Globus pallidus (tissue), 1 donor: Measurements from ENCODE around the gene ZCWPW1.
"Not testable (repeated sequence)": the region's sequence is repeated elsewhere in the genome, so short reads cannot be mapped to it uniquely, and the experiment has no call there.

Experiments
- DNase-seq: peaks from one replicate; pipeline ENCODE4 v3.0.0-alpha.2; 2015; ENCODE audit warnings: low spot score

The ZCWPW1 gene

DNA sequence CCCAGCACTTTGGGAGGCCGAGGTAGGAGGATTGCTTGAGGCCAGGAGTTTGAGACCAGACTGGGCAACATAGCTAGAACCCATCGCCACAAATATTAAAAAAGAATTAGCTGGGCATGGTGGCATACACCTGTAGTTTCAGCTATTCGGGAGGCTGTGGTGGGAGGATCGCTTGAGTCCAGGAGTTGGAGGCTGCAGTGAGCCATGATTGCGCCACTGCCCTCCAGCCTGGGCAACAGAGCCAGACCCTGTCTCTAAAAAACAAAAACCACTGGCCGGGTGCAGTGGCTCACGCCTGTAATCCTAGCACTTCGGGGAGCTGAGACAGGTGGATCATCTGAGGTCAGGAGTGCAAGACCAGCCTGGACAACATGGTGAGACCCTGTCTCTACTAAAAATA is 25.4 kb upstream of the ZCWPW1 start:
- not testable (repeated sequence) for DNase-seq

DNA sequence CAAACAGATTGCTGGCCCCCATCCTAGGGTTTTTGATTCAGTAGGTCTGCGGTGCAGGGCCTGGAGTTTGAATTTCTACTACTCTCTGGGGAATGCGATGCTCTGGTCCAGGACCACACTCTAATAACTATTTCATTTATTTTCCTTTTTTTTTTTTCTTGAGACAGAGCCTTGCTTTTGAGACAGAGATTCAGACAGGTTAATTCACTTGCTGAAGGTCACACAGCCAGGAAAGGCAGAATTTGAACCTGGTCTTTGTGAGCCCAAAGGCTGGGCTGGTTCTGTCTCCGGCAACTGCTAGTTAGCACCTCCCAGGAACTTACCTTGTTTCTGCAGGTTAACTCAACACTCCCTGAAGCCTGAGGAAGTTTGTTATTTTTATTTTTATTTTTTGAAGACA is 24.0 kb upstream of the ZCWPW1 start:
- no peak for DNase-seq

DNA sequence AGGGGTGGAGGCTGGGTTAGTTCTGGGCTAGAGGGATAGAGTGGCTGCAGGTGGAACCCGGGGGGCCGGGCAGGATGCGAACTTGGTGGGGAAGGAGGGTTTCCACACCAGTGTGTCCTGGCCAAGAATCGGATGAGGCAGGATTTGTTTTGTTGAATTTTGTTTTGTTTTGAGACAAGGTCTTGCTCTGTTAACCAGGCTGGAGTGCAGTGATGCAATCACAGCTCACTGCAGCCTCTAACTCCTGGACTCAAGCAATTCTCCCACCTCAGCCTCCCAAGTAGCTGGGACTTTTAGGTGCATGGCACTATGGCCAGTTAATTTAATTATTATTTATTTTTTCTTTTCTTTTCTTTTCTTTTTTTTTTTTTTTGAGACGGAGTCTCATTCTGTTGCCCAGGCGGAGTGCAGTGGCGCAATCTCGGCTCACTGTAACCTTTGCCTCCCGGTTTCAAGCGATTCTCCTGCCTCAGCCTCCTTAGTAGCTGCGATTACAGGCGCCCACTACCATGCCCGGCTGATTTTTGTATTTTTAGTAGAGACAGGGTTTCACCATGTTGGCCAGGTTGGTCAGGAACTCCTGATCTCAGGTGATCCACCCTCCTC is 20.8 kb upstream of the ZCWPW1 start:
- no peak for DNase-seq

DNA sequence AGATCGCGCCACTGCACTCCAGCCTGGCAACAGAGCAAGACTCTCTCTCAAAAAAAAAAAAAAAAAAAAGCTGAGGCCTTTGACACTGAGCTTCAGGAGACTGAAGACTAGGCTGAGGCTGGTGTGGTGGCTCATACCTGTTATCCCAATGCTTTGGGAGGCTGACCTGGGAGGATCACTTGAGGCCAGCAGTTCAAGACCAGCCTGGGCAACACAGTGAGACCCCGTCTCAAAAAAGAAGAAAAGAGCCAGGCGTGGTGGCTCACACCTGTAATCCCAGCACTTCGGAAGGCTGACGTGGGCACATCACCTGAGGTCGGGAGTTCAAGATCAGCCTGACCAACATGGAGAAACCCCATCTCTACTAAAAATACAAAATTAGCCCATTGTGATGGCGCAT is 18.9 kb upstream of the ZCWPW1 start:
- DNase-seq: not testable (repeated sequence)

DNA sequence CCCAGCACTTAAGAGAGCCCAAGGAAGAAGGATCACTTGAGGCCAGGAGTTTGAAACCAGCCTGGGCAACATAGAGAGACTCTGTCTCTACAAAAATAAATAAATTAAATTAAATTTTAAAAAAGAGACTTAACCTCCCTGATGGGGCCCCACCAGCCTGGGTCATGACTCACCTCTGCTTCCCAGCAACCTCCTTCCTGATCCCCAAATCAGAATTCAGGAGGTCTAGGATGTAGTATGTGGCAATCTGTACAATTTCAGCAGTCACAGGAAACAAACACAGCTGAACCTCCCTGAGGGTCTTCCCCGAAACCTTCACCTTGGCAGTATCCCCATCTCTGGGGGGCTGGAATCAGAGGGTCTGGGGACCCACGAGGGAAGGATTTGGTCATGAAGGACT is 17.5 kb upstream of the ZCWPW1 start:
- no peak for DNase-seq

DNA sequence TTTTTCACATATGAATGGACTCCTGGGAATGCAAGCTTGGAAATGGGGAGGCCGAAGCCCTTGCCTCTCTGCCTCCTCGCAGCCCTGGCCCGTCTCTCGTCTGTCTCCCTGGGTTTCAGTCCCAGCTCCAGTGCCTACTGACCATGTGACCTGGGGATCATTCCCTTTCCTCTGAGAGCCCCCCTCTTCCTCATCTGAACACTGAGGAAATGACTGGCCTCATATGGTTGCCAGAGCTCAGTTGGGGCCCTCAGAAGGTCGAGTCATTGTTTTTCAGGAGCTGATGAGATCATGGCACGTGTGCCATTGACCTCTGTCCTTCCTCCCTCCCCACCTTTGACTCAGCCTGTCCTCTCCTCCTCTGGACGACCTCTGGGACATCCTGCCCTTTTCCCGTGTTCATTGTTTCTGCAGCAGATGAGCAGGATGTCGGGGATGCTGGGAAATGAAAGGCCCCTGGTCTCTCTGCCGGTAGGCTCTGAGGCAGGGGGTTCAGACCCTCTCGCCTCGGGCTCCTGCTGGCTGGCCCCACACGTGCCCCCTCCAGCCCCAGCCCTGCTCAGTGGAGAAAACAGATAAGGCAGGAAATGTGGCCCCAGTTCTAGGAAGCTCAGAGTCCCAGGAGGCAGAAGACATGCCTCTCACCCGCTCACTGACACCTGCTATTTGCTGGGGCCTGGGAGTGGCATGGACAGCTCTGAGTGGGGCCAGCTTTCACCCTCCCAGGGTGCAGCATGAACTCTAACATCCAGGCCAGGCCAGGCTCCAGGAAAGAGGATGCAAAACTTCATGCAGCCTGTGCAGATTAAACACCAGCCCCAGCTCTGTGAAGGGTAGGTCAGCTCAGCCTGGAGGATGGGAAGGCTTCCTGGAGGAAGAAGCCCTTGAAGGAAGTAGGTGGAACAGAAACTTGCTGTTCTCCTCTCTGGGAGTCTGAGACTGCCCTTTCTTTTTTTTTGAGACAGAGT is 16.1 kb upstream of the ZCWPW1 start:
- no peak for DNase-seq

DNA sequence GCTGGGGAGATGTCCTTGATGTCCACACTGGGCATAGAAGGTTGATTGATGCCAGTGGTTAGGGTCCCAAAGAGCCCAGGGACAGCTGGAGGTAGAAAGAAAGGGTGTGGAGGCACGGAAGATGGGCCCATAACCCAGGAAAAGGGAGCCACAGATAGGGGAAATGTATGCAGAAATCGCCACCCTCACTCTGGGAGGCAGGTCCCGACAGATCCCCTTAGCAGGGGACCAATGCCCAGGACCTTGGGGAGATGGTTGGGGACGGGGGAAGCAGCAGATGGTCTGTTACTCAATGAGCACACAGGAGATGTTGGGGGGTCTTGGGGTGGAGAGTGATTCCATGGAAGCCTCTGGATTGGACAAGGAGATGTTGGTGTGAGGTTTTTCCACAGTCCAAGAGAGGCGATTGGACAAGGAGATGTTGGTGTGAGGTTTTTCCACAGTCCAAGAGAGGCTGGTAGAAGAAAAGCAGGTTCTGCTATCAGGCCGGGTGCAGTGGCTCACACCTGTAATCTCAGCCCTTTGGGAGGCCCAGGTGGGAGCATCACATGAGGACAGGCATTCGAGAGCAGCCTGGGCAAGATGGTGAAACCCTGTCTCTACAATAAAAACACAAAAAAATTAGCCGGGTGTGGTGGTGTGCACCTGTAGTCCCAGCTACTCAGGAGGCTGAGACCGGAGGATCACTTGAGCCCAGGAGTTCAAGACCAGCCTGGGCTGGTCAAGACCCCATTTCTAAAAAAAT is 14.8 kb upstream of the ZCWPW1 start:
- DNase-seq: no peak

DNA sequence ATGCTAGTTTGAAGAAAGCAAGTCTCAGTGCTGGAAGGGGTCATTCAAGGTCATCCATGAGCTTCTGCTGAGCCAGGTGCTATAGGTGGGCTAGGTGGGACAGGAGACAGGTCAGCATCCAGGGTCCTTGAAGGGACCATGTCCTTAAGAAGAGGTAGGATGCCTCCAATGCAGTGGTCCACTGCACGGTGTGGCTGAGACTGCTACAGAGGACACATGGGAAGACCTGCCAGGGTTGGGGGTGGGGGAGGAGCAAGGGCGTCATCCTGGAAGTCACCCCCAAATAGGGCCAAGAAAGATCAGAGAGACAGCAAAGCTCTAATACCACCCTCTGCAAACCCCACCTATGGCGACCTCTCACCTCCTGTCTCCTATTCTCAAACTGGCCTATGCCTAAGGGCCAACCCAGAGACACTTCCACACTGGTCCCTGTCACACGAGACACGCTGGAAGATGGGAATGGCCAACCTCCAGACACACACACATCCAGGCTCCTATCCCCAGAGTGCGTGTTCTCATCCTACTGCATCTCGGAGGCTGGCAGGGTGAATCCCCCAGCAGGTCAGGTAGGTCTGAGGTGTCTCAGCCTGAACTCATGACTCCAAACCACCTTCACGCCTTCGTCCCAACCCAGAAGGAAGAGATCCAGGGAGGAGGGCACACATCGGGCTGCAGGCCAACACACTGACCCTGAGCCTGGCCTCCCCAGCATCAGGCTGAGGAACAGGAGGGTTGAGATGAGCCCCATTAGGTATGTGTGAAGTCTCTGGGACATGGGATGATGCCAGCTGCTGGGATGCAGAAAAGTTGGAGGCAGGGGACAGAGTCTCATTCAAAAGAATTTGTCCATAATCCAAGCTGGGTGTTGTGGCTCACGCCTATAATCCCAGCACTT is 13.4 kb upstream of the ZCWPW1 start:
- DNase-seq: no peak

DNA sequence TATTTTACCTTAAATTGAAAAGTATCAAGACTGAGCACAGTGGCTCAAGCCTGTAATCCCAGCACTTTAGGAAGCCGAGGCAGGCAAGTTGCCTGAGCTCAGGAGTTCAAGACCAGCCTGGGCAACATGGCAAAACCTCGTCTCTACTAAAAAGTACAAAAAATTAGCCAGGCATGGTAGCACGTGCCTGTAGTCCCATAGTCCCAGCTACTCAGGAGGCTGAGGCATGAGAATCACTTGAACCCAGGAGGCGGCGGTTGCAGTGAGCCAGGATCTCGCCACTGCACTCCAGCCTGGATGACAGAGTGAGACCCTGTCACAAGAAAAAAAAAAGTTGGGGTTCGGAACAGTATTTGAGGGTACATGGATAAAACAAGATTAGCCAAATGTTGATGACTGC is 10.7 kb upstream of the ZCWPW1 start:
- DNase-seq: not testable (repeated sequence)

DNA sequence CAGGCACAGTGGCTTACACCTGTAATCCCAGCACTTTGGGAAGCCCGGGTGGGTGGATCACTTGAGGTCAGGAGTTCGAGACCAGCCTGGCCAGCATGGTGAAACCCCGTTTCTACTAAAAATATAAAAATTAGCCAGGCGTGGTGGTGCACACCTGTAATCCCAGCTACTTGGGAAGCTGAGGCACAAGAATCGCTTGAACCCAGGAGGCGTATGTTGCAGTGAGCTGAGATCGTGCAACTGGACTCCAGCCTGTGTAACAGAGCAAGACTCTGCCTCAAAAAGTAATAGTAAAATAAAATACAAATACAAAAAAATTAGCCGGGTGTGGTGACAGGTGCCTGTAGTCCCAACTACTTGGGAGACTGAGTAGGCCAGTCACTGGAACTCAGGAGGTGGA is 10.2 kb upstream of the ZCWPW1 start:
- DNase-seq: not testable (repeated sequence)

DNA sequence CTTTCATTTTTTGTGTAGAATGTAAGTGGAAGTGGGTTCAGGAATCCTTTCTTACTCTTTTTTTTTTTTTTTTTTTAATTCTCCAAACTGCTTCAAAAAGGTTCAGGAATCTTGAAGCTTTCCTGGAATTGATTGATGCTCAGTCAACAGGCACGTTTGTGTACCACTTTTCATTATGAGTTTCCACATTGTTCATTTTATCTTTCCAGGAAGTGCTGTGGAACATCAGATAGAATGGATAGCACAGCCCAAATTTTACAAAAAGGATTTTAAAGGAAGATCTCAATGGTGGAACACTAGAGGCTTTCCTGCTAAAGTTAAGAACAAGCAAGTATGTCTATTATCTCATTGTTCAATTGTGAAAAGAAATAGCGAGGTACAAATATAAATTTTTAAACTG is 9.7 kb upstream of the ZCWPW1 start:
- DNase-seq: no peak

DNA sequence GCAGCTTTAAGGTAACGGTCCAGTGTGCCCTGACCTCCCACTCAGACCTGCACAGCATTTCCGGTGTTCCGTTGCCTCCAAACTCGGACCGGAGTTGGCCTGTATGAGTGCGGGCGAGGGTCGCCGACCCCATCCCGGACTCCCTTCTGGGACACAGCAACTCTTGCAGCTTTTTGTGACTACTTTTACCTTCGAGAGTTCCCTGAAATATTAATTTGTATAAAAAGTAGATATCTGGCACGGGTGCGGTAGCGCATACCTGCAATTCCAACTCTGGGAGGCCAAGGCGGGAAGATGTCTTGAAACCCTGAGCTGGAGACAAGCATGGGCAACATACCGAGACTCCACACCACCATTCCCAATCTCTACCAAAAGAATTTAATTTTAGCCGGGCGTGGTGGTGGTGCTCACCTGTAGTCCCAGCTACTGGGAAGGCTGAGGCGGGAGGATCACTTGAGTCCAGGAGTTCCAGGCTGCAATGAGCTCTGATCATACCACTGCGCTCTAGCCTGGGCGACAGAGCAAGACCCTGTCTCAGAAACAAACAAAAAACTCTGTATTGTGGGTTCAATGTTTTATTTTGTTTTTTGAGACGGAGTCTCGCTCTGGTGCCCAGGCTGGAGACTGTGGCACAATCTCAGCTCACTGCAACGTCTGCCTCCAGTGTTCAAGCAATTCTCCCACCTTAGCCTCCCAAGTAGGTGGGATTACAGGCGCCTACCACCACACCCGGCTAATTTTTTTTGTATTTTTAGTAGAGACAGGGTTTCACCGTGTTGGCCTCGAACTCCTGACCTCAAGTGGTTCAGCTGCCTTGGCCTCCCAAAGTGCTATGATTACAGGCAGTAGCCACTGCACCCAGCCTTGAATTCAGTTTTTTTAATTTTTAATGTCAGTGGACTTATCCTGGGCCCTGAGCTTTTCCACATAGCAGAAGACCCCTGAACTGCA is 8.9 kb upstream of the ZCWPW1 start:
- no peak for DNase-seq

DNA sequence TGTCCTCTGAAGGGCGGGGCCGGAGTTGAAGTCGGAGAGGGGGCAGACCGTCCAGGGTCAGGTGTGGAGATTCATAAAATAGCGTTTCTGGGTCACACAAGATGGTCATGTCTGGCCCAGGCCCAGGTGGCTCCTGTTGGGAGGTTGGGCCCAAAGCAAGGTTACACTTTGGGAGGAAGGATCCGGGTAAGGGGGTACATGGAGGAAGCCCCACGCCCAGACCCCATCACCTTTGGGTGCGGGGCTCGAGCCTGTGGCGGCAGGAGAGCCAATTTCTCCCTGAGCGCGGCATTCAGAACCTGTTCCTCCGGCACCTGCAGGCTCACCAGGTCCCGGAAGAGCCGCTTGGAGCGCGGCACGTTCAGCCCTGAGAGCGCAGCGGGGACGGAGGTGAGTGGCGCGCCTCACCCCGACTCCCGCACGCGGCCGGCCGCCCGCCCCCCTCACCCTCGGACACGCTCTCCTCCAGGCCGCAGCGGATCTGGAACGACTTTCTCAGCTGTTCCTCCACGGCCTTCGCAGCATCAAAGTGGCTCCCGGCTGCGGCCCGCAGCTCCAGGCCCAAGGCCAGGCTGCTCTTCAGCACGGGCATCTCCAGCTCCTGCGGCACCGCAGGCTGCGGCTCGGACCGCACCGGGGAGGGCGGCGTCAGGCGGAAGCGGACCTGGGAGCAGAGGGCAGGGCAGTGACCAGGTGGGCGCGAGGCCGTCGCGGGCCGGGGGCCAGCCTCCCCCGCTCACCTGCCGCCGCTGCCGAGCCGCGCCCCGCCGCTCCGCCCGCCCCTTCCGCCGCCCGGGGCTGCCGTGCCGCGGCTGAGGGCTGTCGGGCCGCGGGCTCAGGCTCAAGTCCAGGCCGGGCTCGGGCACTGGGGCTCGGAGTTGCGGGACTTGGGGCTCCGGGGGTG is 7.2 kb upstream of the ZCWPW1 start:
- no peak for DNase-seq

DNA sequence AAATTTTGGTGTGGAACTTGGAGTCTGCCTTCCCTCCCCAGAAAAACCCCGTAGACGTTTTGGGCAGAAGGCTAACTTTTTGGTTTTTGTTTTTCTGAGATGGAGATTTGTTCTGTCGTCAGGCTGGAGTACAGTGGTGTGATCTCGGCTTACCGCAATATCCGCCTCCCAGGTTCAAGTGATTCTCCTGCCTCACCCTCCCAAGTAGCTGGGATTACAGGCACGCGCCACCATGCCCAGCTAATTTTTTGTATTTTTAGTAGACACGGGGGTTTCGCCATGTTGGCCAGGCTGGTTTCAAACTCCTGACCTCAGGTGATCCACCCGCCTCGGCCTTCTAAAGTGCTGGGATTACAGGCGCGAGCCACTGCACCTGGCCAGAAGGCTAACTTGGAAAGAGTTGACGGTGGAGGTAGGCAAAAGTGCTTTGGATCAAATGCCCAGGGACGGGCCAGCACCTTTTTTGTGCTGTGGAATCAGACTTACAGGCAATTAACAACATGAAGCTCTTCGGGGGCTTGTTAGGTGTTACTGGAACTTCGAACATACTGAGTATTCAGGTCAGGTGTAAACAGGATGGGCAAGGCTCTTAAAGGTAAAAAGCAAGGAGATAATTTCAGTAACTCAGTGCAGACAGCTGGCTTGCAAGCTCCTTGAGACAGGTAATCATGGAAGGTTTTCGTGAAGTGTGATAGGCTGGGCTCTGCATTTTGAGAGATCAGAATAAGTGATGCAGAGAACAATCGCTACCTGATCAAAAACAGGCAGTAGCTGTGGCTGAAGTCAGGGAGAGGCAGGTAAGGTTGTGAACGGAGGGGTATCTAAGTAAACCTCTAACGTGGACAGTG is 6.0 kb upstream of the ZCWPW1 start:
- DNase-seq: no peak

DNA sequence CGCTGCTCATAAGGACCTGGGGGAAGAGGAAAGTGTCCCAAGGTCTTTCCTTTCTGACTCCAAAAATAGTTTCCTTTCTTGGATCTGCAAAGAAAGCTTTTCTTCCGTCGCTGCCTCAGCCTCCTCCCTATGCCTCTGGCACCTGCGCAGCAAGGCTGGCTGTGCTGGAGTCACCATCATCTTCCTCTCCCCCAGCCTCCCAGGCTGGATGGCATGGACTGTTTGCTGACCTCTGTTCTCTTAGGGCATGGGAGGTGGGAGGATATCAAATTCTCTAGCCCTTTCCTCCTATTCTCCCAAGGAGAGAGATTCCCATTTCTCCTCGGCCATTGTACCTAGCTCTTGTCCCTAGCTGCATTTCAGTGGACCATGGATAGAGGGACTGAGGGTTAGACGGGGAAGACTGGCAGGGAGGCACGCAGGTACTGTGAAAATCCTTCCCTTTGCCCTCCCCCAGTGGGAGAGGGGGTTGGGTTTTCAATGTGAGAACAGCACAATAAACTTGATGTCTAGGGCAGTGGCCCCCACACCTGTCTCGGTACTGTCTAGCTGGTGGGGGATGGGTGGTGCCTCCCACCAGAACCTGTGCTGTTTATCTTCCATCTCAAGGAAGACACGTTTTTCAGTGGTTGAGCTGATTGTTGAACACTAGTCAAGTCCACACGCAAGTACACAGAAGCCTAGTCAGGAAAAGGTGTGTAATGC is 5.2 kb upstream of the ZCWPW1 start:
- no peak for DNase-seq

DNA sequence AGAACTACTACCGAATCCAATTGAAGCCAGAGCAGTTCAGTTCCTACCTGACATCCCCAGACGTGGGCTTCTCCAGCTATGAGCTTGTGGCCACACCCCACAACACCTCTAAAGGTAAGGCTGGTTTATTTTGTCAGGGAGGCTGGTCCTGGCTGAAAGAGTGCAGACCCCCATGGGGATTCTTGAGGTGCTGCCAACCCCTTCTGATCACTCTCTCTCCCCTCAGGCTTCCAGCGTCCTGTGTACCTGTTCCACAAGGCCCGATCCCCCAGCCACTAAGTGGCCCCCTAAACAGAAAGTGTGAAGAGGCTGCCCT is 4.7 kb upstream of the ZCWPW1 start:
- DNase-seq: no peak

DNA sequence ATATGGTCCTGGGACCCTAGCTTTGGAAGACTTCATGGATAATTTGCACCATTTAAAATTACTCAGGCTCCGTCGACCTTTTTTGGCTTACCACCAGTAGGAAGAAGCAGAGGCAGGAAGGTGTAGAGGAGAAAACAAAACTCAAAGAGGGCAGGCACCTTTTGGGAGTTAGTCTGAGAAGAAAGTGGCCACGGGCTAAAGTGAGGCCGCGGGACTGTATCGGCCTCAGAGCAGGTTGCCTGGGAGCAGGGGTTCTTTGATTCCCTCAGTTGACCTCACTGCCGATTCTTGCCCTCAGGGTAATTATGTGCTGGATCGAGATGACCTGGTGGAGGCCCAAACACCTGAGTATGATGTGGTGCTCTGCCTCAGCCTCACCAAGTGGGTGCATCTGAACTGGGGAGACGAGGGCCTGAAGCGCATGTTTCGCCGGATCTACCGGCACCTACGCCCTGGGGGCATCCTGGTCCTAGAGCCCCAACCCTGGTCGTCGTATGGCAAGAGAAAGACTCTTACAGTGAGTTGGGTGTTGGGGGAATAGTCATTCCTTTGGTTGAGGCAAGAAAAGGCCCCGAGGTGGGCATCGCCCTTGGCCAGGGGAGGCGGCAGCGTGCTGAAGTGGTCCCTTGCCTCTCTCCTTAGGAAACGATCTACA is 4.2 kb upstream of the ZCWPW1 start:
- no peak for DNase-seq

DNA sequence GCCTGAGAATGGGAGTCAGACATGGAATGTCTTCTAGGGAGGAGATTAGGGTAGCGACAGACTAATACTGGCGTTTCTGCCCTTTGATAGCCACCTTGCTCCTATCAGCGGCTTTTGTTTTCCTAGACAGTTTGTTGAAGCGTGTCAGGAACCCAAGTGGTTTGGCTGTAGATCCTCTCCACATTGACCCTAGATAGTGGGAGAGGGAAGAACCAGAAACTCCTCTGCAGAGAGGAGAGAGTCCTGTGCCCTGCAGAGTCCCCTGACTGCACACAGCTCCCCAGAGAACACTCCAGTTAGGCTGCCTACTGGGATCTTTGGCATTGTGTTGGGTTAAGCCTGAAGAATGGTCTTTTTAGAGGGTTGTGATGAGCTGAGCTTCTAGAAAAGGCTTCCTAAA is 3.5 kb upstream of the ZCWPW1 start:
- no peak for DNase-seq
